RCC 7860 (cell line): Measurements from ENCODE around the gene HOXC9.
A peak's percentile ranks its signal among the peaks of the same experiment; 100 is the strongest.

Experiments
- DNase-seq: peaks from one replicate; pipeline ENCODE4 v3.0.0-alpha.2; 2015; ENCODE audit warnings: low spot score
- FAIRE-seq: peaks from 2 replicates; lab custom pipeline; 2012; peaks lifted over from hg19 to GRCh38; lab: Jason Lieb, UNC

Gene HOXC9

GRCh38 chr12:53998900-53999236, 1.1 kb upstream of the HOXC9 start:
- FAIRE-seq (no peak), DNase-seq (no peak)

- peak; percentile 11 for DNase-seq
- FAIRE-seq = no peak
Measured at GRCh38 chr12:53999559-54000115, 324 bp upstream of the HOXC9 start.

GRCh38 chr12:54001283-54002187, 1.6 kb downstream of the HOXC9 start:
- DNase-seq (no peak), FAIRE-seq (no peak)

- FAIRE-seq = no peak
Measured at GRCh38 chr12:54002278-54002914, 2.4 kb downstream of the HOXC9 start.

GRCh38 chr12:54002915-54003389, 3.0 kb downstream of the HOXC9 start:
- FAIRE-seq (no peak), DNase-seq (no peak)

More at GRCh38 chr12:54002278-54002914, 2.4 kb downstream of the HOXC9 start:
- no peak for DNase-seq

- FAIRE-seq (no peak), DNase-seq (no peak)
Measured at GRCh38 chr12:54003625-54004024, 3.7 kb downstream of the HOXC9 start.

GRCh38 chr12:54004063-54004840, 4.3 kb downstream of the HOXC9 start:
- DNase-seq (no peak), FAIRE-seq (no peak)

GRCh38 chr12:54004841-54005530, 5.0 kb downstream of the HOXC9 start:
- FAIRE-seq = no peak
- no peak for DNase-seq

GRCh38 chr12:54005531-54005852, 5.5 kb downstream of the HOXC9 start:
- DNase-seq (no peak), FAIRE-seq (no peak)

- FAIRE-seq = no peak
Measured at GRCh38 chr12:54005853-54006558, 6.0 kb downstream of the HOXC9 start.

GRCh38 chr12:54006559-54007220, 6.7 kb downstream of the HOXC9 start:
- DNase-seq = no peak
- no peak for FAIRE-seq

More at GRCh38 chr12:54005853-54006558, 6.0 kb downstream of the HOXC9 start:
- DNase-seq = peak; percentile 41

- FAIRE-seq (no peak), DNase-seq (no peak)
Measured at GRCh38 chr12:54007538-54008259, 7.7 kb downstream of the HOXC9 start.

- DNase-seq (no peak), FAIRE-seq (no peak)
Measured at GRCh38 chr12:54008260-54008552, 8.2 kb downstream of the HOXC9 start.

- DNase-seq = no peak
- no peak for FAIRE-seq
Measured at GRCh38 chr12:54009171-54010052, 9.5 kb downstream of the HOXC9 start.

GRCh38 chr12:54010053-54010971, 10.4 kb downstream of the HOXC9 start:
- FAIRE-seq = no peak
- DNase-seq = no peak

GRCh38 chr12:54010972-54011664, 11.2 kb downstream of the HOXC9 start:
- FAIRE-seq (no peak), DNase-seq (no peak)
